Measurements from ENCODE around the gene CRK.

GRCh38 chr17:1398028-1398427, 58.0 kb downstream of the CRK start:
- TF ChIP-seq CTCF (IDR thresholded peaks at IDR 0.05; ENCODE audit: insufficient read depth, low read length) (no peak), POLR2AphosphoS5 (IDR thresholded peaks at IDR 0.05; ENCODE audit: low read depth) (no peak), GABPA (IDR thresholded peaks at IDR 0.05; ENCODE audit: low read depth) (no peak), SPI1 (IDR thresholded peaks at IDR 0.05; ENCODE audit: borderline replicate concordance, low read depth) (no peak)
- TF ChIP-seq, protein P1, sequence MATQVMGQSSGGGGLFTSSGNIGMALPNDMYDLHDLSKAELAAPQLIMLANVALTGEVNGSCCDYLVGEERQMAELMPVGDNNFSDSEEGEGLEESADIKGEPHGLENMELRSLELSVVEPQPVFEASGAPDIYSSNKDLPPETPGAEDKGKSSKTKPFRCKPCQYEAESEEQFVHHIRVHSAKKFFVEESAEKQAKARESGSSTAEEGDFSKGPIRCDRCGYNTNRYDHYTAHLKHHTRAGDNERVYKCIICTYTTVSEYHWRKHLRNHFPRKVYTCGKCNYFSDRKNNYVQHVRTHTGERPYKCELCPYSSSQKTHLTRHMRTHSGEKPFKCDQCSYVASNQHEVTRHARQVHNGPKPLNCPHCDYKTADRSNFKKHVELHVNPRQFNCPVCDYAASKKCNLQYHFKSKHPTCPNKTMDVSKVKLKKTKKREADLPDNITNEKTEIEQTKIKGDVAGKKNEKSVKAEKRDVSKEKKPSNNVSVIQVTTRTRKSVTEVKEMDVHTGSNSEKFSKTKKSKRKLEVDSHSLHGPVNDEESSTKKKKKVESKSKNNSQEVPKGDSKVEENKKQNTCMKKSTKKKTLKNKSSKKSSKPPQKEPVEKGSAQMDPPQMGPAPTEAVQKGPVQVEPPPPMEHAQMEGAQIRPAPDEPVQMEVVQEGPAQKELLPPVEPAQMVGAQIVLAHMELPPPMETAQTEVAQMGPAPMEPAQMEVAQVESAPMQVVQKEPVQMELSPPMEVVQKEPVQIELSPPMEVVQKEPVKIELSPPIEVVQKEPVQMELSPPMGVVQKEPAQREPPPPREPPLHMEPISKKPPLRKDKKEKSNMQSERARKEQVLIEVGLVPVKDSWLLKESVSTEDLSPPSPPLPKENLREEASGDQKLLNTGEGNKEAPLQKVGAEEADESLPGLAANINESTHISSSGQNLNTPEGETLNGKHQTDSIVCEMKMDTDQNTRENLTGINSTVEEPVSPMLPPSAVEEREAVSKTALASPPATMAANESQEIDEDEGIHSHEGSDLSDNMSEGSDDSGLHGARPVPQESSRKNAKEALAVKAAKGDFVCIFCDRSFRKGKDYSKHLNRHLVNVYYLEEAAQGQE (IDR thresholded peaks at IDR 0.05; ENCODE audit: insufficient replicate concordance, low read depth): no peak

Data from HL-60 (cell line).